Activated CD4-positive, alpha-beta T cell treated with anti-CD3 and anti-CD28 coated beads, Interleukin-2, amount 50 U/mL, for 4 hours (primary cell): Measurements from ENCODE around the gene SYNE1.

ENCODE experiments used
- DNase-seq, 2 experiments: peaks; one replicate each; pipeline ENCODE4 v3.0.0-alpha.2; 2020

SYNE1 gene

GRCh38 chr6:152416652-152417051 lies 220.5 kb downstream of the SYNE1 start:
- DNase-seq: no peak

GRCh38 chr6:152404936-152405595 lies 232.1 kb downstream of the SYNE1 start:
- DNase-seq: no peak

- DNase-seq: no peak
Observed at GRCh38 chr6:152404086-152404857, 232.9 kb downstream of the SYNE1 start.

DNA sequence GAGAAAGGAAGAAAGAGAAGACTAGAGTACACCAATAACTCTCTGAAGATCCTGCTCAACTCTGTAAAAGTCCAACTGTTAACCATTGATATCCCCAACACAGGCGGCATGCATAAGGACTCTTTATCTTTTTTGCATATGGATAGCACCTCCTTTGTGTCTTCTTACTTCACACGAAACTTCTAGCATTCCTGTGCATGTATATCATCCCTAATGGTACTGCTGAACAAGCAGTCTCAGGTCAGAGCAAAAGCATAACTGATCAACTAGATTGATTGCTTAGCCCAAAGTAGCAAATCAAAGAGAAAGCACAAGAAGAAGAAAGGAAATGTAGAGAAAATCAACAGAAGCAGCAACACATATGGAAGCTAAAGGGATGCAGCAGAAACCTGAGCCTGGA lies 234.4 kb downstream of the SYNE1 start:
- DNase-seq: no peak

GRCh38 chr6:152401978-152402377 lies 235.2 kb downstream of the SYNE1 start:
- no peak for DNase-seq

GRCh38 chr6:152399399-152399798 lies 237.8 kb downstream of the SYNE1 start:
- no peak for DNase-seq

GRCh38 chr6:152398993-152399392 lies 238.2 kb downstream of the SYNE1 start:
- DNase-seq: no peak

DNA sequence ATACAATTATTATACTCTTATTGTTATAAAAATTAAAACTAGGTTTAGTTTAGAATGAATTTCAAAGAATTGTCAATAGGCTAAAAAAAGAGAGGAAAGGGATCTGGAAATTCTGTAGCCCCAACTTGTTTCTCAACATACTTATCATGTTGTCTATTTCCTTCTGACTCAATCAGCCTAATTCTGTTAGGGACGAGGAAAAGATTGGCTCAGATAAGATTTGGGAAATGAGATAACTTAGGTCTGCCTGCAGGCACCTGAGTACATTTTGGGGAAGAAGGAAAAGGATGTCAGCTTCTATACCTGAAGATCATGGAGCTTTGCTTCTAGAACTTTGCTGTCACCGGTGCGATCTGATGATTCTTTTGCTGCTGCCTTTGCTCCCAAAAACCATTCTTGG lies 238.8 kb downstream of the SYNE1 start:
- no peak for DNase-seq

- no peak for DNase-seq
Observed at GRCh38 chr6:152394303-152394702, 242.9 kb downstream of the SYNE1 start.

- no peak for DNase-seq
Observed at GRCh38 chr6:152391179-152391880, 245.8 kb downstream of the SYNE1 start.

DNA sequence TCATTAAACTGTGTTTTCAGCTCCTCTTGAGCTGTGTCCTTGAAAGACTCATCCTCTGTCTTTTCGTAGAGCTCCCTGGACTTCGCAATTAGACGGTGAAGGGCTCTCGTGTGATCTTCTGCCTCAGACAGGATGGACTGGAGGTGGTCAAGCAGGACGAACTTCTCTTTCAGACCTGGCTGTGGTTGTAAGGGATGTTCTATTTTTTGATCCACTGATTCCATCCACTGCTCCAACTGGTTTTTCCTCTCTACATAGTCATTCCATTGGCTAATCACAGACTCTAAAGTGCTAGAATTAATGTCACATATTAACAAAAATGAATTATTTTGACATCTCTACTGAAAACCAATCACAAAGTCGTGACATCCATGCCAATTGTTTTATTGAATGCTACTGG lies 250.1 kb downstream of the SYNE1 start:
- no peak for DNase-seq

- no peak for DNase-seq
Observed at GRCh38 chr6:152386131-152386530, 251.0 kb downstream of the SYNE1 start.

DNA sequence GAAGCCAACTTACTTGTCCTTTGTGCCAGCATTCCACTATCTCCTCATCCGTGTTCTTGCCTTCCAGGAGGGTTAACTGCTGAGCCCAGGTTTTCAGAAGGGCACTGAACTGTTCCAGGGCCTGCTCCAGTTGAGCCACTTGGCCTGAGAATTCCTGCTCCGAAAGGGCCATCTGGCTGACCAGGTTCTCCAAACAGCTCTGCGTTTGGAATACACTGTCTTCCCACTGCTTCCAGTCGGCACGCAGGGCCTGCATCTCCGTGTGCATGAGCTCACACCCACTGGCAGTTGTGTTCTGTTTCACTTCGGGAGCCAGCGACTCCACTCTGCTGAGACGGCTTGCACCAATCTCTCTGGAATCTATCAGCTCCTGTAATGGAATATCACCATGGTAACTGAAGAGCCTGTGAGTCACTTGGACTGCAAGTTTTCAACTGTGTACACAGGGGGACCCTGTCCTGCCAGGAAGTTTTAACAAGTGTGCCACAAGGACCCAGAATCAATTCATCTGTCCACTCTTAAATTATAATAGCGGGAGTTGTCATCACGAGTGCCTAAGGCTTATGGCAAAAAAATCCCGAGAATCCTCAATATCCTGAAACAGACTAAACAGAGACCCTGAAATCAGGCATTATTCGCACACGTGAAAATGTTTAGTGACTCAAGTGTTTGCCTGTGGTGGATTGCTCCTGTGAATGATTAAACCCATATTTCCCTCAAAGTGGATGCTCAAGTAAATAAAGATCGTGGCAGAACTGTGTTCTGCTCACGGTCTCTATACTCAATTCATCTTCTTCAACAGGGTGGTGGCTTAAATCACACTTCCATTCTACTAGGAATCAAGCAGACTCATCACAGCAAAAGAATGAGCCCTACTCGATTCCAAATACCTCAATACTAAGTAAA lies 255.9 kb downstream of the SYNE1 start:
- DNase-seq: no peak

DNA sequence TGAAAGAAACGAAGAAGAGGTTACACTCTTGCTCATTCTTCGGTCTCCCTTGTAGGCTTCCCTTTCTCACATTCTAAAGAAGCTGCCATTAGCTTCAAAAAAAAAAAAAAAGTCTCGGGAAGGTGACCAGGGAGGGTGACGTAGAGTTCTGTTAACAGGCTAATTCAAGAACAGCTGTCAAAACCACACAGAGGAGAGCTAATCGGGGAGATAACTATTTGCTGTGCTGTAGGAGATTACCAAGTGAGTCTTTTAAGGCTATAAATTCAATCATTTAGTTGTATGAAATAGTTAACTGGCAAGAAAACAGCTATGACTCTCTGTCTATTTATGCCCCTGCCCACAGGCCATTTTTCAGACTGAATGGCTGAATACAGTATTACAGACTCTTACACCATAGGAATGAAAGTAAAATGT lies 256.8 kb downstream of the SYNE1 start:
- DNase-seq: no peak

DNA sequence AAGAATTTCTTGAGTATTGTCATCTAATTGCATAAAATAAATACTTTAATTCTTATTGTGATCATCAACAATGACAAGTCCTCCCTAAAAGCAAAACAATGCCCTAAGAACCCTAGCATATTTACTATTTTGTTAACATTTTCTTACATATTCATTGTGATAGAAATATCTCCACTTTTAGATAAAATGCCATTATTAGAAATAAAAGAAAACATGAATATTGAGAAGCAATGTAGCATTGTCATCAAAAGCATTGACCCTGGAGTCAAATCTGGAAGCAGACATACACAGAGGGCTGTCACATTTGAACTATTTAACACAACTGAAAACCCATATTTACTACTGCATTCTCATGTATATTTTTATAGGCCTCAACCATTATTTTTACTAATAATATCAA lies 257.7 kb downstream of the SYNE1 start:
- no peak for DNase-seq

DNA sequence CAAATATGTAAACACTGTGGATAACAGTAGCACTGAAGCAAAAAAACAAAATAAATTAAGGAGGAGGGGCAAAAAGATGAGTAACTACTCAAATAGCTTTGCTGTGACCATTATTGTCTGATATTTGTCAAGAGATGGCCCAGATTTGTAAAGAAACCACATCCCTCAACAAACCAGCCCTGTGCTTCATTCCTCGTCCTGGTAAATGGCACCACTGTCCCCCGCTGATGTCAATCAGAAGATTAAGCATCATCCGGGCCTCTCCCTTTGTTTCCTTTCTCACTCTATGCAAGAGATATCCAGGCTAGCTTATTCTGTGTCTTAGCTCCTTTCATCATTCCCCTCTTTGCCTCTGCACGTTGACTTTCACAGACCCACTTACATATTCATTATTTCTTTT lies 259.0 kb downstream of the SYNE1 start:
- no peak for DNase-seq

DNA sequence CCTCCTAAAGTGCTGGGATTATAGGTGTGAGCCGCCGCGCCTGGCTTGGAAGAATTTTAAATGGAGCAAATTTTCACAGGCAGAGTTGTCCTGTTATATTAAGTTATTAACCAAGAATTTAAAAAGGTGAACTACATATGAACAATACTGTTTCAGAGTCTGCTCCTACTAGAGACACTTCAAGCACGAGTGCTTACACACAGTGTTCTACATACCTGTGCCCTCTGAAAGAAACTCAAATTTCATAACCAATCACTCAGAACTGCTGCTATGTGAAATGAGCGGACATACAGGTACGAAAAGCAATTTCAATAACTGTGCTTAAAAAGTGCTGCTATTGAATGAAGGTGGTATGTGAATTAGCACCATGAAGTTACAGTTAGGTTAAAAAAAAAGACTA lies 262.0 kb downstream of the SYNE1 start:
- no peak for DNase-seq

GRCh38 chr6:152372945-152373344 lies 264.2 kb downstream of the SYNE1 start:
- no peak for DNase-seq

GRCh38 chr6:152371775-152372174 lies 265.4 kb downstream of the SYNE1 start:
- DNase-seq: no peak

- no peak for DNase-seq
Observed at GRCh38 chr6:152368751-152369624, 268.2 kb downstream of the SYNE1 start.

GRCh38 chr6:152364866-152365265 lies 272.3 kb downstream of the SYNE1 start:
- DNase-seq: no peak

GRCh38 chr6:152360034-152360433 lies 277.1 kb downstream of the SYNE1 start:
- no peak for DNase-seq
